Femur (tissue), 1 donor: ENCODE measurements around the gene PAOX.

Source experiments
- DNase-seq: peaks from one replicate; pipeline ENCODE4 v3.0.0-alpha.2; 2017

PAOX gene

DNA sequence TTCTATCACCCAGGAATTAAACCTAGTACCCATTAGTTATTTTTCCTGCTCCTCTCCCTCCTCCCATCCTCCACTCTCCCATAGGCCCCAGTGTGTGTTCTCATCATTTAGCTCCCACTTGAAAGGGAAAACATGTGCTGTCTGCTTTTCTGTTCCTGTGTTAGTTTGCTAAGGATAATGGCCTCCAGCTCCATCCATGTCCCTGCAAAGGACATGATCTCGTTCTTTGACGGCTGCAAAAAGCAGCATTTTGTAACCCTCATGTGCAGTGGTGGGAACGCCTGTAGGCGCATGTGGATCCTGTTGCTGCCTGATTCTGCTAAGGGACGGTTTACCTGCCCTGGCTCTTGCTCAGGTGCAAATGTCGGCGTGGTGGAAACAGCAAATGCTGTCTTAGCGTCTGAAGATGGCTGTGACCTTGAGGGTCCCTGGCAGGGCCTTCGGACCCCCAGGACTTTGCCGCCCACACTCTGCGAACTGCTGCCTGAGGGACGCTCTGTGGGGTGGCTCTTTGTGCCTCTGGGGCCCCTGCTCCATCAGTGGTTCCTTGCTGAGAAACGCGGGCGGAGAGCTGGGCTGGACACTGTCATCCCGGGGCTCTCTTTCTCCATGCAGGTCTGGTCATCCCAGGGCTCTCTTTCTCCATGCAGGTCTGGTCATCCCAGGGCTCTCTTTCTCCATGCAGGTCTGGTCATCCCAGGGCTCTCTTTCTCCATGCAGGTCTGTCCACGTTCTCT is 9.3 kb downstream of the PAOX start:
- no peak for DNase-seq

DNA sequence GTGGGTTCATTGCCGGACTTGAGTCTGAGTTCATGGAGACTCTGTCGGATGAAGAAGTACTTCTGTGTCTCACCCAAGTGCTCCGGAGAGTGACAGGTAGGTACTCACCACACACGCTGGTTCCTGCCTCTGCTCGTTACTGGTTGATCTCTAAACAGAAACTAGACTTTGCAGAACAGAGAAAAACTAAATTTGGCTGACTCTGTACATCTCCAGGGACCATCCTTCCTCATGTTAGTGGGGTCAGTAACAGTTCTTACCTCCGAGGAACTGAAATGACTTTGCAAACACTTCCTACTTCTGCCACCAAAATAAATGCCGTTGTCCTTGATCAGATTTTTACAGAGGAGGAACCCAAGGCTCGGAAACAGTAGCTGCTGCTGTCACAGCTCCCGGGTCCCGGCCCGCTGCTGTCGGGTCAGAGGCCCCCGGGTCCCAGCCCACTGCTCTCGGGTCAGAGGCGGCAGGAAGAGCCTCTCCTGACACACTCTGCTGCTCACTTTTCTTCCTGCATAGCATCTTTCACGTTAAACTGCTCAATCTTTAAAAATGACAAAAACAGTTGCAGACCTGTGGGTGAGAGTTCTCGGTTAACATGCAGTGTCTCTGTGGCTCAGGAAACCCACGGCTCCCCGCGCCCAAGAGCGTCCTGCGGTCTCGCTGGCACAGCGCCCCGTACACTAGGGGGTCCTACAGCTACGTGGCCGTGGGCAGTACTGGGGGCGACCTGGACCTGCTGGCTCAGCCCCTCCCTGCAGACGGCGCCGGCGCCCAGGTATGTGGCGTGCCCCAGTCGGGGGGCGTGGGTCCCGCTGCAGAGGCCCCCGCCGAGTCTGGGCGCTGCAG is 10.1 kb downstream of the PAOX start:
- no peak for DNase-seq

DNA sequence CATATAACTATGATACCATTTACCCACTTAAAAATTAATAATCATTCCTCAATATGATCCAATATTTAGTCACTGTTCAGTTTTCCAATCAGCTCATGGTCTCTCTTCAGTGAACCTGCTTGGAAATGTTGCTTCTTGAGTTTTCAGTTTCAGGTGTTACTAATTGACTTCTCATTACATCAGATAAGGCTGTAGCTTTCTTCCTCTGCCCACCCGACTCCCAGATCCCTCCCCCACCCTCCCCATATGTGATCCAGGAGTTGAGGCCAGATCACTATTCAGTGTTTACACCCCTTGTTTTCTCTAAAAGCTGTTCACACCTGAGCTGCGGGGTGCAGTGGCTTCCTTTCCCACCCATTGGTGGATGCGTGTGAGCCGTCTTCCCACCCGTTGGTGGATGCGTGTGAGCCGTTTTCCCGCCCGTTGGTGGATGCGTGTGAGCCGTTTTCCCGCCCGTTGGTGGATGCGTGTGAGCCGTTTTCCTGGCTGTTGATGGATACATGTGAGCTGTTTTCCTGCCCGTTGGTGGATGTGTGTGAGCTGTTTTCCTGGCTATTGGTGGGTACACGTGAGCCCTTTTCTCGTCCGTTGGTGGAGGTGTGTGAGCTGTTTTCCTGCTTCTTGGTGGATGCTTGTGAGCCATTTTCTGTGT is 11.7 kb downstream of the PAOX start:
- DNase-seq = no peak

DNA sequence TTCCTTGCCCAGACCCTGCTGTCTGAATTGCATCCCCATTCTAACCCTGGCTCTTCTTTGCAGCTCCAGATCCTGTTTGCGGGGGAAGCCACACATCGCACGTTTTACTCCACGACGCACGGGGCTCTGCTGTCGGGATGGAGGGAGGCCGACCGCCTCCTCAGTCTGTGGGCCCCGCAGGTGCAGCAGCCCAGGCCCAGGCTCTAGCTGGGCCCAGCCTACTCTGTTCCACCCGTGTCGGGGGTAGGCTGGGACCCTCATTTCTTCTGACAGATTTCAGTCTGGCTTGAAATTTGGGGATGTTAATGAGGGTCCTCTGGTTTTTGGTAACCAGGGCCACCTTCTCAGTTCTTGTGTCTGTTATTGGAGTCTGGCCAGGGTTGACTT is 12.2 kb downstream of the PAOX start:
- DNase-seq = no peak

DNA sequence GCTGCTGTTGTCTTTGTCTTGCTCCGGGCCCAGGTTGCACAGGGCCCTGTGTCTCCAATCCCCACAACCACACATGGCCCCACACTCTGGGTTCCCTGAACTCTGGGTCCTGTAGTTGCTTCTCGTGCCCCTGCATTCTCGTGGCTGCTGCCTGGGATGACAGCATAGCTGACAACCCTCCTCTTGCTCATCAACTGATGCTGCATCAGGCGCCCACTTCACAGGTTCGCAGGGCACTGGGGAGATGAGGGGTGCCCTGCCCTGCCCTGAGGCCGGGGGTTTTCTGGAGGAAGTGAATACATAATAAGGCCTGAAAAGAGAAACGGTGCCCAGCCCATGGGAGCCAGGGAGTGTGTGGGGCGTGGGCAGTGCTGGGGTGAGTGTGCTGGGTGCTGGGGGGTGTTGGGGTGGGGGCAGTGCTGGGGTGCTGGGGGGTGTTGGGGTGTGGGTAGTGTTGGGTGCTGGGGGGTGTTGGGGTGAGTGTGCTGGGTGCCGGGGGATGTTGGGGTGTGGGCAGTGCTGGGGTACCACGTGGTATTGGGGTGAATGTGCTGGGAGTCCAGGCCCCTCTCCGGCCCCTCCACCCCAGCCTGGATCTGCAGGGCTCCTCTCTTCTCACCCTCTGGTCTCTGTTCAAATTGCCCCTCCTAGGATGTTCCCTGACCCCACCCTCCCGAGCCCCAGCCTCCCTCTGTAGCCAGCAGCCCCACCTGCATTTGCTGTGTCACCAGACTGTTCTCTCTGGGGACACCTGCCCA is 12.9 kb downstream of the PAOX start:
- DNase-seq = no peak

DNA sequence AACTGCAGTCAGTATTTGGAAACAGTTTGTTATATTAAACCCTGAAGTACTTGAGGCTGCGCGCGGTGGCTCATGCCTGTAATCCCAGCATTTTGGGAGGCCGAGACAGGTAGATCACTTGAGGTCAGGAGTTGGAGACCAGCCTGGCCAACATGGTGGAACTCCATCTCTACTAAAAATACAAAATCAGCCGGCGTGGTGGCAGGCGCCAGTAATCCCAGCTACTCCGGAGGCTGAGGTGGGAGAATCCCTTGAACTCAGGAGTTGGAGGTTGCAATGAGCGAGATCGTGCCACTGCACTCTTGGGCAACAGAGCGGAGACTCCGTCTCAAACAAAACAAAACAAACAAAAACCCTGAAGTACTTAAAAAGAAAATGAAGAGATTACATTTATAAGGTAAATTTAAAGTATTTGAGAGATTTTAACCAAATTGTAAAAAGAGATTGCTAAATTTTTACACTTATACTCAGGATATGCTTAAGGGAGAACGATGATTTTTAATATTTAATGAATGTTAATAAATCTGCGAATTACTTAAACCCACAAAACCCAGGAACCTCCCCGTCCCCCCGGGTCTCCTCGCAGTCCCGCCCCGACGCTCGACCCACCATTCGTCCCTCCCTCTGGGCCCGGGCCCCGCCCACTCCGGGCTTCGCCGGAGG is 14.5 kb downstream of the PAOX start:
- DNase-seq = no peak

DNA sequence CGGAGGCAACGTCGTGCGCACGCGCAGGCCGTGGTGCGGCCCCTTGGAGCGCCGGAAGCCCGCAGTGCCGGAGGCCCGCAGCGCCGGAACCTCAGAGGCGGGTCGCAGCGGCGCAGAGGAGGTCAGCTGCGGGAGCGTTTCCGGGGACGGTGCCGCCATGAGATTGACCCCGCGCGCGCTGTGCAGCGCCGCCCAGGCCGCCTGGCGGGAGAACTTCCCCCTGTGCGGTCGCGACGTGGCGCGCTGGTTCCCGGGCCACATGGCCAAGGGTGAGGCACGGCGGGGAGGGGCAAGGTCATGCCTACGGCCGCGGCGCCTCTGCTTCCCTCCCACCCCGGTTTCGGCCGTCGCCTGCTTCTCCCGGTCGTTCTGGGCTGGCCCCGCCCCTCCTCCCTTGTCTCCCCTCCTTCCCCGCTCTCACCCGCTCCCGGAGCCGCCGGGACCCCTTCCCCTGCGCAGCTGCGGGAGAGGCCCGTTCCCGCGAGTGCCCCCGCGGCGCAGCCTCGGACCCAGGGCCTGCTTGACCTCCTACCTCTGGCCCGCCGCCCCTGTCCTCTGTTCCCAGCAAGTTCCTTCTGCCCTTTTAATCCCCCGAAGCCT is 15.1 kb downstream of the PAOX start, which contains the start of gene MTG1:
MTG1 (plus strand) TSS at position 94 of the 600 bp plus-strand sequence; CDS start at position 158, 64 bp downstream.
- peak; percentile 96 for DNase-seq

DNA sequence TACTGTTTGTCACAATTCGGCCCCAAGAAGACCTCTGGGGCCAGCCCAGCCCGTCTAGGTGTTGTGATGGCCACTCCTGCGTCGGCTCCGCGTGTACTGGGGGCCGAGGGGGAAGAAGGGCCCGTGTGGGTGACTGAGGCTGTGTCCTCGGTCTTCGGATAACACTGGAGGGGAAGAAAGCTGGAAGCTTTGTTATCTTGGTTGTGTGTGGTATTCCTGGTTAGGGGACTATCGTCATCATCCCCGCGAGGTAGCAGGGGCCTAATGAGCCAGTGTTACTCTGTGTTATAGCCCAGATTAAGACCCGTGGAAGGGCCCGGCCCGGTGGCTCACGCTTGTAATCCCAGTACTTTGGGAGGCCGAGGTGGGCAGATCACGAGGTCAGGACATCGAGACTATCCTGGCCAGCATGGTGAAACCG is 15.7 kb downstream of the PAOX start:
- no peak for DNase-seq

DNA sequence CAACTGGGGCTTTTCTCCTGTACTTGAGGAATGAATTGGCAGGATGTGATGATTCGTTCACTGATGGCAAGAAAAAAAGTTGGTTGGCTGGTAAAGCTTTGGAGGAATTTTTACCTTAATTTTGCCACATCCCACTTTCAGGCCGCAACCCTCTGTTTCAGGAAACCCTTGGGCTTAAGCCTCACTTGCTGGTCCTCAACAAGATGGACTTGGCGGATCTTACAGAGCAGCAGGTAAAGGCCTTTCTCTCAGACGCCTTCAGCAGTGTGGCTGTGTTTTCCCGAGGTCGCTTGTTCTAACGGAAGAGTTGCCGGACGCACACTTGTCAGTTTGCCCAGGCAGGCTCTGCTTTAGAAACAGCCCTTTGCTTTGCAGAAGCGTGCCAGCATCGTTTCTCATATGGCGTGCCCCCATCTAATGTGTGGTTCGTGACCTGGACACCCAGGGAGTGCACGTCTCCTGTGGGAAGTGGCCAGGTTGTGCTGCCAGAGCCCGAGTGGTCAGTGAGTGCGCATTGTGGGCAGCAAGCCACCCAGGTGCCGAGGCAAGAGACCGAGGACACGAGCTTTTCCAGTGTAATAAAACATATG is 17.1 kb downstream of the PAOX start:
- DNase-seq = no peak

DNA sequence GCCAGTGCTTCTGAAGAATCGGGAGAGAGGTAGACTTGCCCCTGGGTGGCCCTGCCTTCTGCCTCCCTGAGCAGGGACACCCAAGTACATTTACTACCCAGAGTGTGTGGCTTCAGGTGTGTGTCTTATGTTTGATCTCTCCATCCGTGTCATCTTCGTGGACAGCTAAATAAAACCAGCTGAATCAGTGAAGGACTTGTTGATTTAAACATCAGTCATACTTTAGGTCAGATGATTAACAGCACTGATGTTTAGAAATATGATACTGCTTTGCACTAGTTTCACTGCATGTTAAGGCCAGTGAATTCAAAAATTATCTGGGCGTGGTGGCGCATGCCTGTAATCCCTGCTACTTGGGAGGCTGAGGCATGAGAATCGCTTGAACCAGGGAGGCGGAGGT is 18.9 kb downstream of the PAOX start:
- no peak for DNase-seq

DNA sequence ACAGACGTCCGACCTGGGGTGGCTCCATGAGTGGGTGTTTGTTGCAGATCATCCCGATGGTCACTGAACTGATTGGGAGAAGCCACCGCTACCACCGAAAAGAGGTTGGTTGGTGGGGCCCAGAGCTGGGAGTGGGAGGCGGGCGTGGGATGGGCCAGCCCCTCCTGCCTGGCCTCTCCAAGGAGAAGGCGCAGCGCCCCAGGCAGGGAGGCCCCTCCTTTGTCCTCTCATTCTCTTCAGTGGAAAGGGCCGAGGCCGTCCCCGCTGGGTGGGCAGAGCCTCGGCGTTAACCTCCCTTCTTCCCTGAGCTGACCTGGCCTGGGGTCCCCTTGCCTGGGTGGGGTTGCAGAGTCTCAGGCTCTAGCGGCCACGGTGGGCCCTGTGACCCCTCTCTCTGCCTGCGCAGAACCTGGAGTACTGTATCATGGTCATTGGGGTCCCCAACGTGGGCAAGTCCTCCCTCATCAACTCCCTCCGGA is 20.1 kb downstream of the PAOX start:
- no peak for DNase-seq

DNA sequence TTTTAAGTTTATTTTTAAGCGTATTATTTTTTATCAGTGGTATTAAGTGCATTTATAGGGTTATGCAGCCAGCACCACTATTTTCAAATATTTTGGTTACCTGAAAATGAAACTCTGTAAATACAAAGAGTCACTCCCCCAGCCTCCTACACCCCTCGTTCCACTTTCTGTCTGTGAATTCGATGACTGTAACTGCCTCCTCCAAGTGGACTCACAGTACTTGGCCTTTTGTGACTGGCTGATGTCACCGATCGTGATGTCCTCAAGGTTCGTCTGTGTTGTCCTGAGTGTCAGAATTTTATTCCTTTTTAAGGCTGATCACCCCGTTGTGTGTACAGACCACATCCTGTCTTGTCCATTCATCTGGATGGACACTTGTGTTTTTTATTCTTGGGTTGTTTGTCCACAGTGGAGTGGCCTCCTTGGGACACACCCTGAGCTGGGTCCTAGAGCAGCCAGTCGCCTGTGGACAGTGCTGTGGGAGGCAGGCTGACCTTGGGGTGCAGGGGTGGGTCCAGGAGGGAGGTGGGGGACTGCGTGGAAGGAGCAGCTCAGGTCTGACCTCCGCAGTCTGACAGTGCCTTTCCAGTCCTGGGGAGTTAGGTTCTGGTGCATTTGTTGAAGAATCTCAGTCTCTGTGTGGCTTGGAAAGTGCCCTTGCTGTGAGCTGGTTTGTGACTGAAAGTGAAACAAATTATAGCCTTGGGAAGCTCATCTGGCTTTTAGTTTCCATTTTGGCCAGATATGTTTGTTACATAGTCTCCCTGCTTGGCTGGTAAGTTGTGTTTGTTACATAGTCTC is 21.8 kb downstream of the PAOX start:
- no peak for DNase-seq

DNA sequence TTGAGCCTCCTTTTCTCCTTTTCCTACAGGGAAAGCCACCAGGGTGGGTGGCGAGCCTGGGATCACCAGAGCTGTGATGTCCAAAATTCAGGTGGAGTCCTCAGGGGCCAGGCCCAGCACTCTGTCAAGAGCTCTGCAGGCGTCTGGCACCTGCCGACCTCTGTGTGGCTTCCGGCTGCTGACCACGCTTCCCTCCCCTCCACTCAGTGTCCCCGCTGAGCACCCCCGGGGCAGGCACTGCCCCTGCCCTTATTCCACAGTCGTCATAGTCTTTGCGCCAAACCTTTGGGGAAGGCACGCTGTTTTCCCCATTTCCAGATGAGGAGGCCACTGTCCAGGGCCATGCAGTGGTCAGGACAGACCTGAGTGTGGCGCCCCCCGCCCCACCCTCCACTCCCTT is 22.4 kb downstream of the PAOX start:
- no peak for DNase-seq

DNA sequence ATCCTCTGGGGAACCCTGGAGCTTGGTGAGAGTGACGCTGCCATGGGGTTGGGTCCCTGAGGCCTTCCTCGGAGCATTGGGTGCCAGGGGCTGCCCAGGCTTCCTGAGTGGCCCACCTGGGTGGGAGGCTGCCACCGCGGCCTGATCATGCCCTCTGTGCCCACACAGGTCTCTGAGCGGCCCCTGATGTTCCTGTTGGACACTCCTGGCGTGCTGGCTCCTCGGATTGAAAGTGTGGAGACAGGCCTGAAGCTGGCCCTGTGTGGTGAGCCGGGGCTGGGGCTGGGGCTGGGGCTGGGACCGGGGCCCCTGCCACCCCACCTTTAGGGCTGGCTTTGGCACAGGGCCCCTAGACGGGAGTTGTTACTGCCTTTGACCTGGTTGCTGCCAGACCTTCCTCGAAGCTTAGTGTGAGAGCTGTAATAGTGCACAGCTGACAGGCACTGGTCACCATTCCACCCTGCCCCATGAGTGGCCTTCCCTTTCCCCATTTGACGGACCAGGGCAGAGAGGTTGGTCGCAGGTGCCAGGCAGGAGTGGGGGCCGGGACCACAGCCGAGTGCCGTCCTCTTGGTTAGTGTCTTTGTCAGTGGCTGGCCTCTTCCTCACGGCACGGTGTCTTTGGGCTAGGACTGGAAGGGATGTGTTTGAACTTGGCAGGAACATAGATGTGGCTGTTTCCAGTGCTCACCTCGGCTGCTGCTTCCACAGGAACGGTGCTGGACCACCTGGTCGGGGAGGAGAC is 23.1 kb downstream of the PAOX start:
- no peak for DNase-seq

DNA sequence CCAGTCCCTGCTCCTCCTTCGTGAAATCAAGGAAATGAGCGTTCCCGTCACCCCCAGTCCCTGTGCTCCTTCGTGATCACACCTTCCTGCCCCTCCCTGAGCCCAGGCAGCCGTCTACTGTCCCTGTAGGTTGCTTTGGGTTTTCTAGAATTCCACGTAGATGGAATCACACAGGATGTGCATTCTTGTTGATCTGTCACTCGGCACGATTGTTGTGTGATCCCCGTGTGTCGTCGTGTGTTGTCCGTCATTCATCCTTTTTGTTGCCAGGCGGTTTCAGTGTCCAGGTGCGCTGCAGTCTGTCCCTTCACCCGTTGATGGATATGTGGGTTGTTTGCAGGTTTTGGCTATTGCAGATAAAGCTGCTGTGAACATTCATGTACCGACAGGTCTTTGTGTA is 24.3 kb downstream of the PAOX start:
- DNase-seq = no peak

DNA sequence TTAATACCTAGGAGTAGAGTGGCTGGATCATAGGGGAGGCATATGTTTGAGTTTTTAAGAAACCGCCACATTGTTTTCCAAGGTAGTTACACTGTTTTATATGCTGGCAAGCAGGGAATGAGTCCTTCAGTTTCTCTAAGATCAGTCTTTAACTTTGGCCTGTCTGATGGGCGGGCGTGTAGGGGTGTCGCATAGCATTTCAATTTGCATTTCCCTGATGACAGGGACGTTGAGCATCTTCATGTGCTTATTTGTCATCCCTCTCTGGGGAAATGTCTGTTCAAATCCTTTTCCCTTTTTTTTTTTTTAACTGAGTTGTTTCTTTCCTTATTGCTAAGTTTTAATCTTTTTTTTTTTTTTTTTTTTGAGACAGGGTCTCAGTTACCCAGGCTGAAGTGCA is 24.7 kb downstream of the PAOX start:
- no peak for DNase-seq

DNA sequence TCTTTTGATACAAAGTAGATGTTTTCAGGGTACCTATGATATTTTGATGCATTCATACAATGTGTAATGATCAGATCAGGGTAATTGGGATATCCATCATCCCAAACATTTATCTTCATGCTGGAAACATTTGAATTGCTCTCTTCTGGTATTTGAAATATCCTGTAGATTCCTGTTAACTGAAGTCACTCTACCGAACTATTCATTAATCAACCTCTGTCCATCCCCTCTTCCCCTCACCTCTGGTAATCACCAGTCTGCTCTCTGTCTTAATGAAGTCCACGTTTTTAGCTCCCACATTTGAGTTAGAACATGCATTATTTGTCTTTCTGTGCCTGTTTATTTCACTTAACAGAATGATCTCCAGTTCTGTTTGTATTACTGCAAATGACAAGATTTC is 26.2 kb downstream of the PAOX start:
- no peak for DNase-seq

DNA sequence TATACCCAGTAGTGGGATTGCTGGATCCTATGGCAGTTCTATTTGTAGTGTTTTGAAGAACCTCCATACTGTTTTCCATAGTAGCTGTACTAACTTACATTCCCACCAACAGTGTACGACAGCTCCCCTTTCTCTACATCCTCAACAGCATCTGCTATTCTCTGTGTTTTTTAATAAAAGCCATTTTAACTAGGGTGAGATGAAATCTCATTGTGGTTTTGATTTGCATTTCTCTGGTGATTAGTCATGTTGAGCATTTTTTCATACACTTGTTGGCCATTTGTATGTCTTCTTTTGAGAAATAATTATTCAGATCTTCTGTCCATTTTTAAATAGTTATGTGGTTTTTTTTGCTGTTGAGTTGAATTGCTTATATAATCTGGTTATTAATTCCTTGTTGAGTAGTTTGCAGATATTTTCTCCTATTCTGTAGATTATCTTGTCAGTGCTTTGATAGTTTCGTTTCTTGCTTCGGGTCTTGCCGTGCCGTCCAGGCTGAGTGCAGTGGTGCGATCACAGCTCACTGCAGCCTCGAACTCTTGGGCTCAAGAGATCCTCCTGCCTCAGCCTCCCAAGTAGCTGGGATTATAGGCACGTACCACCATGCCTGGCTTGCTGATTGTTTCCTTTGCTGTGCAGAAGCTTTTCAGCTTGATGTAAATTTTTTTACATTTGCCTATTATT is 26.9 kb downstream of the PAOX start:
- no peak for DNase-seq
